Keratinocyte (primary cell): Measurements from ENCODE around the gene RHBDD1.

Source experiments
- EZH2 ChIP-seq: IDR thresholded peaks from one replicate; pipeline ENCODE4 v1.6.1; 2012; ENCODE audit warnings: inconsistent platforms, mild to moderate bottlenecking, low read length, moderate library complexity
- TF ChIP-seq, protein P1 (sequence below), 3 experiments: IDR thresholded peaks in 1 of 3; conservative IDR thresholded peaks in 1 of 3; optimal IDR thresholded peaks in 1 of 3; 2 replicates in 2 of 3; 3 replicates in 1 of 3; pipeline versions ENCODE3 to v1.5.1; 2011; ENCODE audit warnings: low read length in 3 of 3, mild to moderate bottlenecking in 3 of 3, moderate library complexity in 2 of 3, control low read depth in 1 of 3, inconsistent platforms in 1 of 3; ENCODE audit not compliant: insufficient read depth in 2 of 3; ENCODE audit errors: extremely low read depth in 1 of 3

- TF ChIP-seq, protein P1, sequence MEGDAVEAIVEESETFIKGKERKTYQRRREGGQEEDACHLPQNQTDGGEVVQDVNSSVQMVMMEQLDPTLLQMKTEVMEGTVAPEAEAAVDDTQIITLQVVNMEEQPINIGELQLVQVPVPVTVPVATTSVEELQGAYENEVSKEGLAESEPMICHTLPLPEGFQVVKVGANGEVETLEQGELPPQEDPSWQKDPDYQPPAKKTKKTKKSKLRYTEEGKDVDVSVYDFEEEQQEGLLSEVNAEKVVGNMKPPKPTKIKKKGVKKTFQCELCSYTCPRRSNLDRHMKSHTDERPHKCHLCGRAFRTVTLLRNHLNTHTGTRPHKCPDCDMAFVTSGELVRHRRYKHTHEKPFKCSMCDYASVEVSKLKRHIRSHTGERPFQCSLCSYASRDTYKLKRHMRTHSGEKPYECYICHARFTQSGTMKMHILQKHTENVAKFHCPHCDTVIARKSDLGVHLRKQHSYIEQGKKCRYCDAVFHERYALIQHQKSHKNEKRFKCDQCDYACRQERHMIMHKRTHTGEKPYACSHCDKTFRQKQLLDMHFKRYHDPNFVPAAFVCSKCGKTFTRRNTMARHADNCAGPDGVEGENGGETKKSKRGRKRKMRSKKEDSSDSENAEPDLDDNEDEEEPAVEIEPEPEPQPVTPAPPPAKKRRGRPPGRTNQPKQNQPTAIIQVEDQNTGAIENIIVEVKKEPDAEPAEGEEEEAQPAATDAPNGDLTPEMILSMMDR (optimal IDR thresholded peaks at IDR 0.05 in 1 of 3, IDR thresholded peaks at IDR 0.05 in 1 of 3, conservative IDR thresholded peaks at IDR 0.05 in 1 of 3; ENCODE audit: extremely low read depth in 1 of 3, insufficient read depth in 2 of 3, low read length in 3 of 3) = no peak
- TF ChIP-seq EZH2 = no peak
Observed at GRCh38 chr2:226884166-226884565, 48.3 kb downstream of the RHBDD1 start.
